Measurements from ENCODE around the gene CHMP6.

DNA sequence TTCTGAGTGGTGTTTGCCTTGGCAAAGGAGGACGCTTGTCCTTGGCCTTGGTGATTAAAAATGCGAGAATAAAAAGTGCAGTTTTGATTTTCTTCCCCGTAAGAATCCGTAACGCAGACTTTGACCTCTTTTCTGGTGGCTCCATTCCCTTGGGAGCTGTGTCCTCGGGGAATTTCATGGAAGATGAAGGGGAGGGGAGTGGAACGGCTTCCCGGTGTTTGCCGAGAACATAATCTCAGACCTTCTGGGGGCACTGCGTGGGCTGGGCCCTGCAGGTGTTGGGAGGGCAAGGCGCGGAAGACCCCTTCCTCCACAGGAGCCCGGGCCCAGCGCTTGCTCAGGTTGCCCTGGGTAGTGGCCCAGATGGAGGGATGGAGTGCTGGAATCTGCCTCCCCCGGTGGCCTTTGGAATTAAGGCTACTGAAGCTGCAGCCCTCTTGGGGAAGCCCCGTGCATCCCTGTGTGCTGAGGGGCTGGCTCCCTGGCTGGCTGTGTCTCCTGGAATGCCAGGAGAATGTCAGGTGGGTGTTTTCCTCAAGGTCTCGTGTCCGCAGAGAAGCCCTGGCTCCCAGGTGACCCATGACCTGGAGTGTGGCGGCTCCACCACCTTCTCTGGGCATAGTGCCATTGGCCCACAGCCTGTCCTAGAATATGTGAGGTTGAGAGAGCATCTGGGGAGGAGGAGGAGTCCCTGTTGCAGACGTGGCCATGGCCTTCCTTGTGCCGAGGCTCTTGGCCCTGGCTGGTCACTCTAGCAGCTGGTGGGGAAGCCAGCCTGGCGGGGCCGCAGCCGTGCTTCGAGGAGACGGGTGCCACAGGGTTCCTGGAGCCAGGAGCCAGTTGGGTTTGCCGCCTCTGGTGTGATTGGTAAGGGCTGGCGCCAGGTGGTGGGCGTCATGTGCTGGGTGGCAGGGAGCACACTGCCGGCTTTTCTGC is 46.4 kb downstream of the CHMP6 start:
- TF ChIP-seq, protein P1, sequence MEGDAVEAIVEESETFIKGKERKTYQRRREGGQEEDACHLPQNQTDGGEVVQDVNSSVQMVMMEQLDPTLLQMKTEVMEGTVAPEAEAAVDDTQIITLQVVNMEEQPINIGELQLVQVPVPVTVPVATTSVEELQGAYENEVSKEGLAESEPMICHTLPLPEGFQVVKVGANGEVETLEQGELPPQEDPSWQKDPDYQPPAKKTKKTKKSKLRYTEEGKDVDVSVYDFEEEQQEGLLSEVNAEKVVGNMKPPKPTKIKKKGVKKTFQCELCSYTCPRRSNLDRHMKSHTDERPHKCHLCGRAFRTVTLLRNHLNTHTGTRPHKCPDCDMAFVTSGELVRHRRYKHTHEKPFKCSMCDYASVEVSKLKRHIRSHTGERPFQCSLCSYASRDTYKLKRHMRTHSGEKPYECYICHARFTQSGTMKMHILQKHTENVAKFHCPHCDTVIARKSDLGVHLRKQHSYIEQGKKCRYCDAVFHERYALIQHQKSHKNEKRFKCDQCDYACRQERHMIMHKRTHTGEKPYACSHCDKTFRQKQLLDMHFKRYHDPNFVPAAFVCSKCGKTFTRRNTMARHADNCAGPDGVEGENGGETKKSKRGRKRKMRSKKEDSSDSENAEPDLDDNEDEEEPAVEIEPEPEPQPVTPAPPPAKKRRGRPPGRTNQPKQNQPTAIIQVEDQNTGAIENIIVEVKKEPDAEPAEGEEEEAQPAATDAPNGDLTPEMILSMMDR (conservative IDR thresholded peaks at IDR 0.05), result no peak
- TF ChIP-seq EZH2 (IDR thresholded peaks at IDR 0.05; ENCODE audit: low read depth), result no peak

Measured in PC-9 (cell line).